Measurements from ENCODE around the gene TNFSF9. TPM values are rescaled to one million over a fixed set of nuclear protein-coding genes. Genes with fewer than 3 reads are reported as not detected.
A peak's percentile ranks its signal among the peaks of the same experiment; 100 is the strongest.

Gene TNFSF9
- total RNA-seq, 1 donor from 2014 or later, result not detected

DNA sequence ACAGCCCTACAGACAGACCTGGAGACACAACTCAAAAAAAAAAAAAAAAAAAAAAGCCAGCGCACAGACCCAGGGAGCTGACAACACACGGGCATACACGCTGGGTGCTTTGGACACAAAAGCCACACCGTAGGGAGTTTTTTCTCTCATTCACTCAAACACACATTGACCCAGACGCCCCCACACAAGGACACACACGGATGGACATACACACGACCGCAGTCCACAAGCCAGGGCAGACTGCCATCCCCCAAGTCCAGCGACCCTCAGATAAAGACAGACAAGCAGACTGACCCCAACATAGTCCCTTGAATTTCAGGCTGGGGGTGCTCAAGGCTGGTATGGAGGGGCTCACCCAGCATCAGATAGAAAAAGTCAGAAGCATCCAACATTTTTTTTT, 16.7 kb upstream of the TNFSF9 start:
- no peak overlapping the region for H3K27ac ChIP-seq
- H3K4me3 ChIP-seq, result no peak overlapping the region
- no peaks in the 10 kb centered on the region for H3K36me3 ChIP-seq
- peaks cover 0 to 4% of the 10 kb centered on the region in 2 donors for H3K4me1 ChIP-seq
- TF ChIP-seq, protein P1, sequence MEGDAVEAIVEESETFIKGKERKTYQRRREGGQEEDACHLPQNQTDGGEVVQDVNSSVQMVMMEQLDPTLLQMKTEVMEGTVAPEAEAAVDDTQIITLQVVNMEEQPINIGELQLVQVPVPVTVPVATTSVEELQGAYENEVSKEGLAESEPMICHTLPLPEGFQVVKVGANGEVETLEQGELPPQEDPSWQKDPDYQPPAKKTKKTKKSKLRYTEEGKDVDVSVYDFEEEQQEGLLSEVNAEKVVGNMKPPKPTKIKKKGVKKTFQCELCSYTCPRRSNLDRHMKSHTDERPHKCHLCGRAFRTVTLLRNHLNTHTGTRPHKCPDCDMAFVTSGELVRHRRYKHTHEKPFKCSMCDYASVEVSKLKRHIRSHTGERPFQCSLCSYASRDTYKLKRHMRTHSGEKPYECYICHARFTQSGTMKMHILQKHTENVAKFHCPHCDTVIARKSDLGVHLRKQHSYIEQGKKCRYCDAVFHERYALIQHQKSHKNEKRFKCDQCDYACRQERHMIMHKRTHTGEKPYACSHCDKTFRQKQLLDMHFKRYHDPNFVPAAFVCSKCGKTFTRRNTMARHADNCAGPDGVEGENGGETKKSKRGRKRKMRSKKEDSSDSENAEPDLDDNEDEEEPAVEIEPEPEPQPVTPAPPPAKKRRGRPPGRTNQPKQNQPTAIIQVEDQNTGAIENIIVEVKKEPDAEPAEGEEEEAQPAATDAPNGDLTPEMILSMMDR (IDR thresholded peaks at IDR 0.05), result no peak
- H3K9me3 ChIP-seq, result no peaks in the 10 kb centered on the region
- H3K27me3 ChIP-seq, result no peaks in the 10 kb centered on the region
- no peak for DNase-seq (ENCODE audit: low spot score in 2 of 2)
- intact Hi-C loops (cut with DNase I), result no loop called here

DNA sequence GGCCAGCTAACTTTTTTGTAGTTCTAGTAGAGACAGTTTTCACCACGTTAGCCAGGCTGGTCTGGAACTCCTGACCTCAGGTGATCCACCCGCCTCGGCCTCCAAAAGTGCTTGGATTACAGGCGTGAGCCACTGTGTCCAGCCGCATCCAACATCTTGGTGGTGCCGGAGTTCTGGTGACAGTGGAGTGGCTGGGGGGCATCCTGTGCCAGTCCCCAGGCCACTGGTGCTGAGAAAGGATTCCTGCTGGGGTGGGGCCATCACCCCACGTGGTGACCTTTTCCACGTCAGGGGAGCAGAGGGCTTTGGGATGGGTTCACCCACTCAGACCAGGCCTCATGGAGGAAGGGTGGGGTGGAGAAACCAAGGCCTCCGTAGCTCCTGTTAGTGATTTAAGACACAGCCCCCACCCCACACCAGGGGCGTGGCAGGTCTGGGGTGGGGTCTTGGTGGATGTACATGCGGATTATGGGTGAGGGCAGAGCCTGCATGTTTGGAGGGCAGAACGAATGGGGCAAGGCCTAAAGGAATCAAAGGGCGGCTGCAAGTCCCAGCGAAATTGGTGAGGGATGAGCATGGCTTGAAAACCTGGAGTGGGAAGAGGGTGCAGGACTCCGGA, 15.8 kb upstream of the TNFSF9 start:
- H3K27me3 ChIP-seq, result no peaks in the 10 kb centered on the region
- no peaks in the 10 kb centered on the region for H3K36me3 ChIP-seq
- no peak overlapping the region for H3K27ac ChIP-seq
- TF ChIP-seq, protein P1 (IDR thresholded peaks at IDR 0.05), result no peak
- H3K4me1 ChIP-seq, result peaks cover 0 to 4% of the 10 kb centered on the region in 2 donors
- DNase-seq (ENCODE audit: low spot score in 2 of 2), result no peak
- no peak overlapping the region for H3K4me3 ChIP-seq
- intact Hi-C loops (cut with DNase I), result loop anchor here (5.0 kb wide), 2 partner anchors 222 to 347 kb away; partner anchors contain the start of genes GPR108 and TRIP10
- H3K9me3 ChIP-seq, result no peaks in the 10 kb centered on the region

GRCh38 chr19:6516018-6516658, 14.7 kb upstream of the TNFSF9 start:
- peak; percentile 53 to 90 for DNase-seq (ENCODE audit: low spot score in 2 of 2)
- Histone ChIP-seq H3K4me1 (peaks cover 0 to 4% of the 10 kb centered on the region in 2 donors), H3K4me3 (peak overlapping the region; percentile 46 to 73), H3K9me3 (no peaks in the 10 kb centered on the region), H3K27me3 (no peaks in the 10 kb centered on the region), H3K27ac (peak overlapping the region in 1 of 2 donors; percentile 53), H3K36me3 (no peaks in the 10 kb centered on the region)
- TF ChIP-seq, protein P1 (IDR thresholded peaks at IDR 0.05), result no peak
- intact Hi-C loops (cut with DNase I), result loop anchor here (5.0 kb wide), 2 partner anchors 221 to 346 kb away; partner anchors contain the start of genes GPR108 and TRIP10

DNA sequence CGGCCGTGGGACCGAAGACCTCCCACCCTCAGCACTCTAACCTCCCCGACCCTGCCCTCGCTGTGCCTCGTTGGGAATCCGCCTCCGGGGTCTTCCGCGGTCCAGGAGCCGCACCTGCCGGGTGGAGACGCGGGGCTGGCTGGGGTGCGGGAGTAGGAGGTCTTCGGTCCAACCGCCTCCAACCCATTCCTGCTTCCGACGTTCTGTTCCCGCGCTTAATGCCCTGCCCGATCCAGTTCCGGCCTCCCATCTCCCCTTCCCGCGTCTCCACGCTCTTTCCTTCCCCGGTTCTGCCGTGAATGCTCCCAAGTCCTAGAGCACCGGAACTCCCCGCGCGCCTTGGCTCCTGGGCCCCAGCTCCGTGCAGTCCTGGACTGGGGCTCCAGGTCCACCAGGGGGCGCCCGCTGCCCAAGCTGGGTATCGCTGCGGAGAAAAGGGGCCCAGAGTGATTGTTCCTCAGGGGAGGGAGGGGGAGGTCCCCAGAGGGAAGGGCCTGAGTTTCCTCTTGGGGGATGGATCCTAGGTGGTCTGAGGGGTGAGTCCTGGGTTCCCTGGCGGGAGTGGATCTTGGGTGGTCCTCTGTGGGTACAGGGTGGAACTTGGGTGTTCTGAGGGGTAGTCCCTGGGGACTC, 14.1 kb upstream of the TNFSF9 start:
- Histone ChIP-seq H3K9me3 (no peaks in the 10 kb centered on the region), H3K4me3 (peak overlapping the region; percentile 46 to 73), H3K4me1 (peaks cover 0 to 4% of the 10 kb centered on the region in 2 donors), H3K27me3 (no peaks in the 10 kb centered on the region), H3K36me3 (no peaks in the 10 kb centered on the region), H3K27ac (peak overlapping the region in 1 of 2 donors; percentile 53)
- DNase-seq (ENCODE audit: low spot score in 2 of 2), result peak; percentile 31 to 90
- TF ChIP-seq, protein P1 (IDR thresholded peaks at IDR 0.05), result peak; percentile 85 to 98 (median 91)
- intact Hi-C loops (cut with DNase I), result loop anchor here (1.0 to 5.0 kb wide), 3 partner anchors 116 to 346 kb away; partner anchors contain the start of genes GPR108 and TRIP10

- no peak overlapping the region for H3K4me3 ChIP-seq
- H3K27ac ChIP-seq, result no peak overlapping the region
- peaks cover 0 to 4% of the 10 kb centered on the region in 2 donors for H3K4me1 ChIP-seq
- DNase-seq (ENCODE audit: low spot score in 2 of 2), result no peak
- H3K36me3 ChIP-seq, result no peaks in the 10 kb centered on the region
- TF ChIP-seq, protein P1 (IDR thresholded peaks at IDR 0.05), result no peak
- no peaks in the 10 kb centered on the region for H3K27me3 ChIP-seq
- H3K9me3 ChIP-seq, result no peaks in the 10 kb centered on the region
- intact Hi-C loops (cut with DNase I), result loop anchor here (5.0 kb wide), 2 partner anchors 219 to 344 kb away; partner anchors contain the start of genes GPR108 and TRIP10
Measured at GRCh38 chr19:6518145-6518911, 12.5 kb upstream of the TNFSF9 start.

Data from ascending aorta (tissue), 2 donors.